Measurements from ENCODE around the gene PRR33.

Gene PRR33

GRCh38 chr11:1861435-1862411, 30.0 kb downstream of the PRR33 start:
- no peak for DNase-seq

- DNase-seq, result no peak
Measured at GRCh38 chr11:1860108-1860507, 31.6 kb downstream of the PRR33 start.

- DNase-seq, result no peak
Measured at GRCh38 chr11:1859004-1859403, 32.7 kb downstream of the PRR33 start.

- no peak for DNase-seq
Measured at GRCh38 chr11:1858576-1858975, 33.1 kb downstream of the PRR33 start.

- no peak for DNase-seq
Measured at GRCh38 chr11:1858154-1858553, 33.5 kb downstream of the PRR33 start.

- no peak for DNase-seq
Measured at GRCh38 chr11:1857064-1857463, 34.6 kb downstream of the PRR33 start.

GRCh38 chr11:1856306-1857005, 35.2 kb downstream of the PRR33 start:
- no peak for DNase-seq

- no peak for DNase-seq
Measured at GRCh38 chr11:1855886-1856265, 35.8 kb downstream of the PRR33 start.

GRCh38 chr11:1854949-1855885, 36.5 kb downstream of the PRR33 start:
- DNase-seq, result no peak

- no peak for DNase-seq
Measured at GRCh38 chr11:1854132-1854948, 37.4 kb downstream of the PRR33 start.

- DNase-seq, result no peak
Measured at GRCh38 chr11:1853376-1854131, 38.1 kb downstream of the PRR33 start.

GRCh38 chr11:1852877-1853276, 38.8 kb downstream of the PRR33 start, which contains the start of gene LSP1:
LSP1 (plus strand) TSS chr11:1853084; CDS start chr11:1853145, 61 bp downstream.
- DNase-seq, result no peak

- no peak for DNase-seq
Measured at GRCh38 chr11:1852271-1852876, 39.3 kb downstream of the PRR33 start.

GRCh38 chr11:1851468-1852180, 40.1 kb downstream of the PRR33 start:
- no peak for DNase-seq

GRCh38 chr11:1848640-1849430, 42.9 kb downstream of the PRR33 start:
- no peak for DNase-seq

- no peak for DNase-seq
Measured at GRCh38 chr11:1847926-1848639, 43.6 kb downstream of the PRR33 start.

- no peak for DNase-seq
Measured at GRCh38 chr11:1847006-1847735, 44.5 kb downstream of the PRR33 start.

GRCh38 chr11:1846453-1846932, 45.2 kb downstream of the PRR33 start:
- DNase-seq, result no peak

Data from SHP77 treated with DMSO at 0.1 percent for 48 hours (cell line).